Activated CD4-positive, alpha-beta T cell treated with anti-CD3 and anti-CD28 coated beads, Interleukin-2, amount 10 ng/mL, durations not matched to agents 7 days and 5 days (primary cell): ENCODE measurements around the gene FGFBP2. TPM values are rescaled to one million over a fixed set of nuclear protein-coding genes. Genes with fewer than 3 reads are reported as not detected.

ENCODE experiments used
- CTCF ChIA-PET: fragments of 350-600 bp; sonication (Branson Sonifier 250); formaldehyde crosslinking; loops from one replicate; lab custom pipeline; 2021; ENCODE audit warnings: antibody characterized with exemption; lab: Charles Lee
- POLR2A ChIA-PET: fragments of 350-600 bp; sonication (Branson Sonifier 250); formaldehyde crosslinking; loops from one replicate; lab custom pipeline; 2021; ENCODE audit warnings: antibody characterized with exemption; lab: Charles Lee
- DNase-seq: peaks from one replicate; pipeline ENCODE4 v3.0.0-alpha.2; 2020
- H3K27ac Mint-ChIP-seq: one replicate; pipeline ENCODE4 v1.8.0; 2021; ENCODE audit warnings: mild to moderate bottlenecking, moderate library complexity, mixed read lengths
- H3K27me3 Mint-ChIP-seq: one replicate; pipeline ENCODE4 v1.8.0; 2021; ENCODE audit warnings: mixed read lengths
- H3K36me3 Mint-ChIP-seq: one replicate; pipeline ENCODE4 v1.8.0; 2021; ENCODE audit warnings: low read depth, mixed read lengths
- H3K4me1 Mint-ChIP-seq: one replicate; pipeline ENCODE4 v1.8.0; 2021; ENCODE audit warnings: mixed read lengths
- H3K4me3 Mint-ChIP-seq: one replicate; pipeline ENCODE4 v1.8.0; 2021; ENCODE audit warnings: mild to moderate bottlenecking, moderate library complexity, mixed read lengths
- H3K9me3 Mint-ChIP-seq: one replicate; pipeline ENCODE4 v1.8.0; 2021; ENCODE audit warnings: mixed read lengths
- total RNA-seq, 2 experiments: library from RNA; stranded (reverse); gene quantifications; one replicate each; pipeline ENCODE4 v1.2.3, GENCODE V29; 2021

The FGFBP2 gene
- total RNA-seq, 2 experiments from 2014 or later, result 5.6 to 6.3 TPM

DNA sequence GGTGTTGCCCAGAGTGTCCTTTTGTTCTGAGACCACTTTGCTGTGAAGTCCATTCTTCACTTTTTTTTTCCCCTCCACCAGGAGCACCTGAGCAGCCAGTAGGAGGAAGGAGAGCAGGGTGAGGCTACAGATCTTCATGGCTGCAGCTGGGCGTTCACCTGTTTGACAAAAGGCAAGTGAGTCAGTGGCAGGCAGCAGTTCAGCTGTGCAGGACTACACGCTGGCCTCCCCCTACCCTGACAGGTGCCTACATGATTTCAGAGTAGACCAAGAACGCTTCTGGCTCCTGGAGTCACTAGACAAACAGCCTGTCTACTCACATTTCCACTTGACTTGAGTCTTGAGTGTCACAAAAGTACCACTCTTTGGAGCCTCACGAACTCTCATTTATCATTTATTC lies 26.5 kb downstream of the FGFBP2 start:
- POLR2A ChIA-PET, result interaction anchor here (0.6 kb wide), 1 partner anchor 48 kb away, joined by 3 read pairs; no protein-coding TSS in a partner anchor

GRCh38 chr4:15935504-15936402 lies 27.2 kb downstream of the FGFBP2 start:
- peaks cover 3% of the 10 kb centered on the region for H3K4me1 Mint-ChIP-seq
- no peak overlapping the region for H3K27ac Mint-ChIP-seq
- H3K9me3 Mint-ChIP-seq, result no peaks in the 10 kb centered on the region
- ChIA-PET CTCF (no interaction called here), POLR2A (no interaction called here)
- no peak for DNase-seq
- peaks cover 12% of the 10 kb centered on the region for H3K27me3 Mint-ChIP-seq
- no peak overlapping the region for H3K4me3 Mint-ChIP-seq
- no peaks in the 10 kb centered on the region for H3K36me3 Mint-ChIP-seq

More for the DNA sequence above, 26.5 kb downstream of the FGFBP2 start:
- peaks cover 14% of the 10 kb centered on the region for H3K27me3 Mint-ChIP-seq
- H3K27ac Mint-ChIP-seq, result no peak overlapping the region
- H3K4me1 Mint-ChIP-seq, result peaks cover 3% of the 10 kb centered on the region
- H3K36me3 Mint-ChIP-seq, result no peaks in the 10 kb centered on the region
- CTCF ChIA-PET, result no interaction called here
- H3K4me3 Mint-ChIP-seq, result no peak overlapping the region
- DNase-seq, result no peak
- H3K9me3 Mint-ChIP-seq, result no peaks in the 10 kb centered on the region

DNA sequence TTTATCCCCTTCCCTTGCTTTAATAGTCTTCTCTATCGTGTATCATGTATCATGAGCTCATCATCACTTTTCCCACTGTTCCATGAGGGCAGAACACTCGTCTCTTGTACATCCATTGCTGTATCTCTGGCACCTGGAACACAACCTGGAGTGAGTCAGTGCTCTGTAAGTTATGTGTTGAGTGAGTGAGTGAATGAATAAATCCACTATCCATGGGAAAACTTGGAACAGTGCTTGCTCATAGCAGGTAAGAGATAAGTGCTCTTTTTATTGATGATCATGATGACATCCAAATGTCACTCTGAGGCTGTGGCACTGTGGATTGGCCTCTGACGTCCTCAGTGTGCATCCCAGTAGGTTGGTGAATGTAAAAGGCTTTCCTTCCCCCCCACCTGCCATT lies 28.7 kb downstream of the FGFBP2 start:
- H3K9me3 Mint-ChIP-seq, result no peaks in the 10 kb centered on the region
- ChIA-PET POLR2A (no interaction called here), CTCF (no interaction called here)
- no peak for DNase-seq
- H3K27ac Mint-ChIP-seq, result no peak overlapping the region
- peaks cover 12% of the 10 kb centered on the region for H3K27me3 Mint-ChIP-seq
- H3K4me1 Mint-ChIP-seq, result peaks cover 3% of the 10 kb centered on the region
- H3K4me3 Mint-ChIP-seq, result no peak overlapping the region
- H3K36me3 Mint-ChIP-seq, result no peaks in the 10 kb centered on the region

DNA sequence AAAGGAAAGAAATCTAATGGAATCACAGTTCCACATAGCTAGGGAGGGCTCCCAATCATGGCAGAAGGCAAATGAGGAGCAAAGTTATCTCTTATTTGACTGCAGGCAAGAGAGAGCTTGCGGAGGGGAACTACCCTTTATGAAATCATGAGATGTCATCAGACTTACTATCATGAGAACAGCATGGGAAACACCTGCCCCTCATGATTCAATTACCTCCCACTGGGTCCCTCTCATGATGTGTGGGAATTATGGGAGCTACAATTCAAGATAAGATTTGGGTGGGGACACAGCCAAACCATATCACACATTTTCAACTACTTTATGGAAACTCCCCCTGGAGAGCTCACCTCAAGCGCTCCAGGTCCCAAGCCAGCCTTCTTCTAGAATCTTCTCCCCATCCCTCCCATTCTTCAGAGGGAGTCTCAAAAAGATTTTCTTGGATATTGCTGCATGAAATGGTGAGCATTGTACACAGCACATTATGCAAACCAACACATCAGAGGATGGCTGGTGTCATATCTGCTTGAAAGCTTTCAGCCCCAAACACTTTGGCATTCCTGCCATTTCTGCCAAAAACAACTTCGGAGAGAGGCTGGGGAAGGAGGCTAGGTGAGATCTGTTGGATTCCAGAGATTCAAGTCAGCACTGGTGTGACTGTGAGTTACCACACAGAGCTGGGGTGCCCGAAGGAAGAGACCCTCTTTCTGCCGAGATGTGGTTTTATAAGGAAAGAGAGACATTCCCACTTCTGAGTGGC lies 31.3 kb downstream of the FGFBP2 start:
- H3K4me3 Mint-ChIP-seq, result no peak overlapping the region
- no peaks in the 10 kb centered on the region for H3K36me3 Mint-ChIP-seq
- DNase-seq, result no peak
- H3K27ac Mint-ChIP-seq, result no peak overlapping the region
- POLR2A ChIA-PET, result no interaction called here
- H3K27me3 Mint-ChIP-seq, result peaks cover 10% of the 10 kb centered on the region
- no peaks in the 10 kb centered on the region for H3K4me1 Mint-ChIP-seq
- CTCF ChIA-PET, result interaction anchor here (1.4 kb wide), 1 partner anchor 9 kb away, joined by 3 read pairs; no protein-coding TSS in a partner anchor
- no peaks in the 10 kb centered on the region for H3K9me3 Mint-ChIP-seq

GRCh38 chr4:15930314-15930713 lies 32.7 kb downstream of the FGFBP2 start:
- no peaks in the 10 kb centered on the region for H3K36me3 Mint-ChIP-seq
- ChIA-PET POLR2A (no interaction called here), CTCF (interaction anchor here (0.8 kb wide), 1 partner anchor 9 kb away, joined by 3 read pairs; the partner anchor contains the start of gene FGFBP1)
- H3K4me3 Mint-ChIP-seq, result no peak overlapping the region
- H3K27ac Mint-ChIP-seq, result no peak overlapping the region
- H3K4me1 Mint-ChIP-seq, result no peaks in the 10 kb centered on the region
- H3K9me3 Mint-ChIP-seq, result no peaks in the 10 kb centered on the region
- peaks cover 13% of the 10 kb centered on the region for H3K27me3 Mint-ChIP-seq
- no peak for DNase-seq

- Mint-ChIP-seq H3K27ac (no peak overlapping the region), H3K36me3 (no peaks in the 10 kb centered on the region), H3K4me3 (no peak overlapping the region), H3K27me3 (peaks cover 13% of the 10 kb centered on the region), H3K4me1 (no peaks in the 10 kb centered on the region), H3K9me3 (no peaks in the 10 kb centered on the region)
- no peak for DNase-seq
- POLR2A ChIA-PET, result interaction anchor here (0.7 kb wide), 1 partner anchor 223 kb away, joined by 3 read pairs; no protein-coding TSS in a partner anchor
- CTCF ChIA-PET, result interaction anchor here (1.1 kb wide), 1 partner anchor 47 kb away, joined by 3 read pairs; no protein-coding TSS in a partner anchor
These were observed 33.4 kb downstream of the FGFBP2 start for GRCh38 chr4:15929540-15929939.

DNA sequence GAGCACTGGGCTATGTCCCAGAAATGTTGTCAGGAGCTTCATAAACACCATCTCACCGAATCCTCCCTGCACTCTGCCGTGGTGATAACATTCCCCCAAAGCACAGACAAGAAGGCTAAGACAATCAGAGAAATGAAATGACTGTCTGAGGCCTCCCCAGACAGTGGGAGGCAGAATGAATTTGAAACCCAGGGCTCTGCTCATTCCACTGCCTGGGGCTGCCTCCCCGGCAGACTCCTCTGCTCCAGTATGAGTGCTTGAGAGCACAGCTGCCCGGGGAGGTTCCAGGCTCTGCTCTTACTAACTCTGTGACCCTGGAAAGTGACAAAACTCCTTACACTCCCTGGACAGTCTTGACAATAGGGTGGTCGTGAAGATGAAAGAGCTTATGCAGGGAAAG lies 34.1 kb downstream of the FGFBP2 start:
- no peaks in the 10 kb centered on the region for H3K4me1 Mint-ChIP-seq
- ChIA-PET CTCF (interaction anchor here (1.1 kb wide), 1 partner anchor 46 kb away, joined by 3 read pairs; no protein-coding TSS in a partner anchor), POLR2A (no interaction called here)
- H3K27me3 Mint-ChIP-seq, result peaks cover 15% of the 10 kb centered on the region
- no peak overlapping the region for H3K27ac Mint-ChIP-seq
- H3K4me3 Mint-ChIP-seq, result no peak overlapping the region
- H3K36me3 Mint-ChIP-seq, result no peaks in the 10 kb centered on the region
- H3K9me3 Mint-ChIP-seq, result no peaks in the 10 kb centered on the region
- no peak for DNase-seq

DNA sequence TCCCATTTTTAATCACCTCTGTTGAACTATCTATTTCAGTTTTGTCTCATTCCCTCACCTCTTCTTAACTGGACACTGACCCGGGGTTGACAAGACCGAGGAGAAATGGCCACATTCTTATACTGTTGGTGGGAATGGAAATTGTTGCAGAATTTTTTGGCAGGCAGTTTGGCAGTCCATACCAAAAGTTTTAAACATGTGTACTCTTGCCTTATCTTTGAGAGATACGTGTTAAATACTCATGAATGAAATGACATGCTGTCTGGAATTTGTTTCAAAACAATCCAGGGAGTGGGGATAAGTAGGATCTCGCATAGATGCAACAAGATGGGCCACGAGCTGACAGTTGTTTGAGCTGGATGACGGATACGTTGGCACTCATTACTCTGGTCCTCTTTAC lies 36.5 kb downstream of the FGFBP2 start:
- H3K27me3 Mint-ChIP-seq, result peaks cover 14% of the 10 kb centered on the region
- H3K4me1 Mint-ChIP-seq, result no peaks in the 10 kb centered on the region
- ChIA-PET POLR2A (no interaction called here), CTCF (interaction anchor here (1.5 kb wide), 1 partner anchor 44 kb away, joined by 4 read pairs; no protein-coding TSS in a partner anchor)
- H3K27ac Mint-ChIP-seq, result no peak overlapping the region
- no peaks in the 10 kb centered on the region for H3K9me3 Mint-ChIP-seq
- H3K36me3 Mint-ChIP-seq, result no peaks in the 10 kb centered on the region
- H3K4me3 Mint-ChIP-seq, result no peak overlapping the region
- DNase-seq, result no peak

- POLR2A ChIA-PET, result no interaction called here
- no peaks in the 10 kb centered on the region for H3K36me3 Mint-ChIP-seq
- H3K4me1 Mint-ChIP-seq, result no peaks in the 10 kb centered on the region
These were observed 37.1 kb downstream of the FGFBP2 start for GRCh38 chr4:15925830-15926229.

GRCh38 chr4:15921592-15921932 lies 41.4 kb downstream of the FGFBP2 start:
- no peaks in the 10 kb centered on the region for H3K36me3 Mint-ChIP-seq
- no peak overlapping the region for H3K4me3 Mint-ChIP-seq
- no peak for DNase-seq
- ChIA-PET POLR2A (no interaction called here), CTCF (no interaction called here)
- H3K9me3 Mint-ChIP-seq, result no peaks in the 10 kb centered on the region
- peaks cover 13% of the 10 kb centered on the region for H3K27me3 Mint-ChIP-seq
- no peak overlapping the region for H3K27ac Mint-ChIP-seq
- H3K4me1 Mint-ChIP-seq, result no peaks in the 10 kb centered on the region

More at GRCh38 chr4:15925830-15926229, 37.1 kb downstream of the FGFBP2 start:
- no peaks in the 10 kb centered on the region for H3K9me3 Mint-ChIP-seq
- no peak overlapping the region for H3K4me3 Mint-ChIP-seq
- no peak overlapping the region for H3K27ac Mint-ChIP-seq
- no peak for DNase-seq
- peaks cover 14% of the 10 kb centered on the region for H3K27me3 Mint-ChIP-seq
- CTCF ChIA-PET, result interaction anchor here (1.5 kb wide), 1 partner anchor 44 kb away, joined by 4 read pairs; no protein-coding TSS in a partner anchor

- Mint-ChIP-seq H3K36me3 (no peaks in the 10 kb centered on the region), H3K9me3 (no peaks in the 10 kb centered on the region), H3K4me3 (no peak overlapping the region), H3K27ac (no peak overlapping the region), H3K4me1 (no peaks in the 10 kb centered on the region), H3K27me3 (peaks cover 13% of the 10 kb centered on the region)
- DNase-seq, result no peak
- ChIA-PET POLR2A (no interaction called here), CTCF (no interaction called here)
These were observed 42.0 kb downstream of the FGFBP2 start for GRCh38 chr4:15920723-15921591.

DNA sequence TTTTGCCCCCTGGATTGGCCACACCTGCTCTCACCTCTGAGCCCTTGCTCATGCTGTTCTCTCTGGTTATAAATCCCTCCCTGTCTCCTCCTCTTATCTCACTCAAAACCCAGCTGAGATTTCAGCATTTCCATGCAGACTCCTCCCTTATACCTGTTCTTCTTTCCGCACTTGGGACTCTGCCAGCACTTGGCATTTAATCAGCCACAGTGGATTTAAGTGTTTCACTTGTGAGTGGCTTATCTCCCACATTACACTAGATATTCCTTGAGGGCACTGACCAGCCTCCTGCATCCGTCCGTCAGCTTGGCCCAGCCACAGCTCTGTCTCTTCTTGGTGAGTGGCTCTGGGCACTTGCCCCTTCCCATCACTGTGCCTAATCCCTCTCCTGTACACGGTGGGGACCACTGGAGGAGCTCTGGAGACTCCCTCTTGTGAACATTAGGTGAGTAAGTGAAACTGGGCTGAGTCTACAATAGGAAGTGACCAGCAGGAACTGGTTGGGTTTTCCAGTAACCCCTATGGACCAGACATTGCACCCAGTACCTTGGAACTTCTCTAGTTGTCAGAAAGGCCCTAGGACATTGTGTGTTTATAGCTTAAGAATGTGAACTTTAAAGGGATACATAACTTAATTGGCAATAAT lies 44.4 kb downstream of the FGFBP2 start:
- H3K4me1 Mint-ChIP-seq, result no peaks in the 10 kb centered on the region
- no peaks in the 10 kb centered on the region for H3K36me3 Mint-ChIP-seq
- H3K4me3 Mint-ChIP-seq, result no peak overlapping the region
- no peak overlapping the region for H3K27ac Mint-ChIP-seq
- H3K27me3 Mint-ChIP-seq, result peaks cover 8% of the 10 kb centered on the region
- DNase-seq, result no peak
- H3K9me3 Mint-ChIP-seq, result no peaks in the 10 kb centered on the region
- ChIA-PET CTCF (interaction anchor here (0.6 kb wide), 1 partner anchor 1620 kb away, joined by 5 read pairs; no protein-coding TSS in a partner anchor), POLR2A (no interaction called here)
